ENCODE data around the gene PPP1R15B. TPM values are rescaled to one million over a fixed set of nuclear protein-coding genes. Genes with fewer than 3 reads are reported as not detected.

The PPP1R15B gene
- total RNA-seq, 1 experiment from 2014 or later = 69.3 TPM

GRCh38 chr1:204405988-204406387, 5.6 kb downstream of the PPP1R15B start:
- no peaks in the 10 kb centered on the region for H3K9me2 ChIP-seq (ENCODE audit: insufficient read depth)
- ATAC-seq = no peak
- H3K4me3 ChIP-seq (replicated peaks in 1 of 2; ENCODE audit: low read depth in 1 of 2, low read length in 2 of 2) = no peak overlapping the region
- DNase-seq (ENCODE audit: low read depth, low spot score) = no peak
- H4K20me1 ChIP-seq (ENCODE audit: insufficient read depth) = peaks cover 33% of the 10 kb centered on the region
- peaks cover 36 to 42% of the 10 kb centered on the region in 2 experiments for H3K36me3 ChIP-seq (ENCODE audit: control insufficient read depth in 1 of 2, insufficient read depth in 2 of 2, low read length in 2 of 2)
- no peaks in the 10 kb centered on the region for H3K9me3 ChIP-seq (ENCODE audit: control insufficient read depth in 1 of 2, insufficient read depth in 1 of 2, low read depth in 1 of 2, low read length in 2 of 2)
- RAD21 ChIA-PET (ENCODE audit: low non-redundant PET in 1 of 2, low total read pairs in 2 of 2, uncharacterized antibody in 2 of 2, unreplicated experiment in 2 of 2) = no interaction called here
- H3K27ac ChIP-seq (ENCODE audit: low read depth, low read length) = no peak overlapping the region
- POLR2A ChIA-PET = interaction anchor here (2.8 kb wide), 1 partner anchor 8 kb away, joined by 9 read pairs; no protein-coding TSS in a partner anchor
- CTCF ChIA-PET = no interaction called here
- no TSS peak for BruUV-seq (replicated peaks)
- H3K27me3 ChIP-seq (ENCODE audit: insufficient read depth, low read length) = no peaks in the 10 kb centered on the region
- H3K9ac ChIP-seq (ENCODE audit: low read length) = no peak overlapping the region
- H2AFZ ChIP-seq (ENCODE audit: low read depth, low read length, poor library complexity, severe bottlenecking) = no peak overlapping the region
- TF ChIP-seq ATF3 (IDR thresholded peaks at IDR 0.05) (no peak), ZFX (IDR thresholded peaks at IDR 0.05) (no peak)
- no peak overlapping the region for H3K4me2 ChIP-seq (ENCODE audit: low read length)
- peaks cover 25 to 29% of the 10 kb centered on the region in 2 experiments for H3K4me1 ChIP-seq (ENCODE audit: control insufficient read depth in 1 of 2, insufficient read depth in 2 of 2, low read length in 2 of 2)
- intact Hi-C loops (cut with micrococcal nuclease) = no loop called here
- H3K79me2 ChIP-seq (ENCODE audit: insufficient read depth, low read length) = peaks cover 98% of the 10 kb centered on the region

- Histone ChIP-seq H3K9ac (ENCODE audit: low read length) (no peak overlapping the region), H3K9me2 (ENCODE audit: insufficient read depth) (no peaks in the 10 kb centered on the region), H4K20me1 (ENCODE audit: insufficient read depth) (peaks cover 33% of the 10 kb centered on the region), H2AFZ (ENCODE audit: low read depth, low read length, poor library complexity, severe bottlenecking) (no peak overlapping the region), H3K27me3 (ENCODE audit: insufficient read depth, low read length) (no peaks in the 10 kb centered on the region), H3K79me2 (ENCODE audit: insufficient read depth, low read length) (peaks cover 84% of the 10 kb centered on the region), H3K4me1 (ENCODE audit: control insufficient read depth in 1 of 2, insufficient read depth in 2 of 2, low read length in 2 of 2) (peaks cover 15 to 18% of the 10 kb centered on the region in 2 experiments), H3K36me3 (ENCODE audit: control insufficient read depth in 1 of 2, insufficient read depth in 2 of 2, low read length in 2 of 2) (peaks cover 36 to 42% of the 10 kb centered on the region in 2 experiments), H3K4me3 (replicated peaks in 1 of 2; ENCODE audit: low read depth in 1 of 2, low read length in 2 of 2) (no peak overlapping the region), H3K9me3 (ENCODE audit: control insufficient read depth in 1 of 2, insufficient read depth in 1 of 2, low read depth in 1 of 2, low read length in 2 of 2) (no peaks in the 10 kb centered on the region), H3K27ac (ENCODE audit: low read depth, low read length) (no peak overlapping the region), H3K4me2 (ENCODE audit: low read length) (no peak overlapping the region)
- ATAC-seq (no peak), DNase-seq (ENCODE audit: low read depth, low spot score) (no peak)
- ChIA-PET RAD21 (ENCODE audit: low non-redundant PET in 1 of 2, low total read pairs in 2 of 2, uncharacterized antibody in 2 of 2, unreplicated experiment in 2 of 2) (no interaction called here), POLR2A (no interaction called here), CTCF (no interaction called here)
- intact Hi-C loops (cut with micrococcal nuclease) = no loop called here
- BruUV-seq (replicated peaks) = no TSS peak
- TF ChIP-seq CEBPB (IDR thresholded peaks at IDR 0.05; ENCODE audit: low read depth) = no peak
Measured at GRCh38 chr1:204404629-204405028, 7.0 kb downstream of the PPP1R15B start.

GRCh38 chr1:204402391-204402790, 9.2 kb downstream of the PPP1R15B start:
- Histone ChIP-seq H3K9me2 (ENCODE audit: insufficient read depth) (no peaks in the 10 kb centered on the region), H3K27me3 (ENCODE audit: insufficient read depth, low read length) (no peaks in the 10 kb centered on the region), H3K4me2 (ENCODE audit: low read length) (no peak overlapping the region), H4K20me1 (ENCODE audit: insufficient read depth) (peaks cover 14% of the 10 kb centered on the region), H3K9ac (ENCODE audit: low read length) (no peak overlapping the region), H3K36me3 (ENCODE audit: control insufficient read depth in 1 of 2, insufficient read depth in 2 of 2, low read length in 2 of 2) (peaks cover 32 to 36% of the 10 kb centered on the region in 2 experiments), H3K79me2 (ENCODE audit: insufficient read depth, low read length) (peaks cover 62% of the 10 kb centered on the region), H3K27ac (ENCODE audit: low read depth, low read length) (no peak overlapping the region), H2AFZ (ENCODE audit: low read depth, low read length, poor library complexity, severe bottlenecking) (no peak overlapping the region), H3K9me3 (ENCODE audit: control insufficient read depth in 1 of 2, insufficient read depth in 1 of 2, low read depth in 1 of 2, low read length in 2 of 2) (no peaks in the 10 kb centered on the region), H3K4me3 (replicated peaks in 1 of 2; ENCODE audit: low read depth in 1 of 2, low read length in 2 of 2) (no peak overlapping the region), H3K4me1 (ENCODE audit: control insufficient read depth in 1 of 2, insufficient read depth in 2 of 2, low read length in 2 of 2) (peaks cover 0 to 6% of the 10 kb centered on the region in 2 experiments; a peak in 2 of 4 replicates)
- no TSS peak for BruUV-seq (replicated peaks)
- ATAC-seq (no peak), DNase-seq (ENCODE audit: low read depth, low spot score) (no peak)
- POLR2A ChIA-PET = no interaction called here
- TF ChIP-seq CTCF (IDR thresholded peaks at IDR 0.05 in 2 of 3, conservative IDR thresholded peaks at IDR 0.05 in 1 of 3; ENCODE audit: borderline replicate concordance in 1 of 3, insufficient read depth in 1 of 3, low read depth in 2 of 3, low read length in 2 of 3) (no peak), REST (IDR thresholded peaks at IDR 0.05; ENCODE audit: low read depth) (no peak), POLR2AphosphoS5 (IDR thresholded peaks at IDR 0.05; ENCODE audit: low read depth, low read length) (0 out of 2 replicates have a peak, but pooled peaks have one; percentile 18)
- intact Hi-C loops (cut with micrococcal nuclease) = no loop called here
- RAD21 ChIA-PET (ENCODE audit: low non-redundant PET in 1 of 2, low total read pairs in 2 of 2, uncharacterized antibody in 2 of 2, unreplicated experiment in 2 of 2) = no interaction called here
- CTCF ChIA-PET = no interaction called here

All from HCT116 (cell line).